Measurements from ENCODE around the gene RIPPLY3. TPM values are rescaled to one million over a fixed set of nuclear protein-coding genes. Genes with fewer than 3 reads are reported as not detected.

Gene RIPPLY3
- total and polyA plus RNA-seq, 2 of the 13 experiments (the other 11 are each of a cell fraction or from before 2014, with no cell fraction given) = 0.09 to 2.9 TPM

DNA sequence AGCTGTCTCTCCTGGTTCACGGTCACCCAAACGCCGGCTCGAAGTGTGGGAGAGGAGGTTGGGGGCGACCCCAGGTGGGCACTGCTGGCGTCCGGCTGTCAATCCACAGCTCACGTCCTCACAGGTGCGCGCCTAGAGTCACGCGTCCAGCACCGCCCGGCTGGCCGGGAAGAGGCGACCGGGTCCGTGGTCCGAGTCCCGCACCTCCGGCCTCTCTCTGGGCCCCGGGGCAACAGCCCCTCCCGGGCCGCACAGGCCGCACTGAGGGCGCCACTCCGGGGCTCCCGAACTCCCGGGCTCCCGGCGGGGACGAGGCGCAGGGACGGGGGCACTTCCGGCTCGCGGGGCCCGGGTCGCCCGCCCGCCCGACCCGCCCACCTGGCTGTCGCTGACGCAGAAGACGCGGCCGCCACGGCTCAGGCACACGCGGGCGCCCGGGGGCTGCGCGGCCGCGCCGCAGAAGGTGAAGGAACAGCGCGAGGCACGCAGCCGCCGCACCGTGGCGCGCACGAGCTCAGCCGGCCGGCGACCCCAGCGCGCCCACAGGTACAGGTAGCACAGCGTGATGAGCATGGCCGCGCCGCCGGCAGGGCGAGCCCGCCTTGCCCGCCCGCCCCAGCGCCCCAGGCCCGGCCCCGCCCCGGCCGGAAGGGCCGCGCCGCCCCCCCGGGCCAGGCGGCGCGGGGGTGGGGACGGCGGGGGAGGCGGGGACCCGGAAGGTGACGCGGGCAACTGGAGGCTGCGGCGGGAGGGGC, 40.3 kb upstream of the RIPPLY3 start, which contains the start of gene HLCS (continued):
- TF ChIP-seq, protein P1, sequence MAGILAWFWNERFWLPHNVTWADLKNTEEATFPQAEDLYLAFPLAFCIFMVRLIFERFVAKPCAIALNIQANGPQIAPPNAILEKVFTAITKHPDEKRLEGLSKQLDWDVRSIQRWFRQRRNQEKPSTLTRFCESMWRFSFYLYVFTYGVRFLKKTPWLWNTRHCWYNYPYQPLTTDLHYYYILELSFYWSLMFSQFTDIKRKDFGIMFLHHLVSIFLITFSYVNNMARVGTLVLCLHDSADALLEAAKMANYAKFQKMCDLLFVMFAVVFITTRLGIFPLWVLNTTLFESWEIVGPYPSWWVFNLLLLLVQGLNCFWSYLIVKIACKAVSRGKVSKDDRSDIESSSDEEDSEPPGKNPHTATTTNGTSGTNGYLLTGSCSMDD (CRISPR knock-in tag; IDR thresholded peaks at IDR 0.05) = no peak
- TF ChIP-seq, protein P2, sequence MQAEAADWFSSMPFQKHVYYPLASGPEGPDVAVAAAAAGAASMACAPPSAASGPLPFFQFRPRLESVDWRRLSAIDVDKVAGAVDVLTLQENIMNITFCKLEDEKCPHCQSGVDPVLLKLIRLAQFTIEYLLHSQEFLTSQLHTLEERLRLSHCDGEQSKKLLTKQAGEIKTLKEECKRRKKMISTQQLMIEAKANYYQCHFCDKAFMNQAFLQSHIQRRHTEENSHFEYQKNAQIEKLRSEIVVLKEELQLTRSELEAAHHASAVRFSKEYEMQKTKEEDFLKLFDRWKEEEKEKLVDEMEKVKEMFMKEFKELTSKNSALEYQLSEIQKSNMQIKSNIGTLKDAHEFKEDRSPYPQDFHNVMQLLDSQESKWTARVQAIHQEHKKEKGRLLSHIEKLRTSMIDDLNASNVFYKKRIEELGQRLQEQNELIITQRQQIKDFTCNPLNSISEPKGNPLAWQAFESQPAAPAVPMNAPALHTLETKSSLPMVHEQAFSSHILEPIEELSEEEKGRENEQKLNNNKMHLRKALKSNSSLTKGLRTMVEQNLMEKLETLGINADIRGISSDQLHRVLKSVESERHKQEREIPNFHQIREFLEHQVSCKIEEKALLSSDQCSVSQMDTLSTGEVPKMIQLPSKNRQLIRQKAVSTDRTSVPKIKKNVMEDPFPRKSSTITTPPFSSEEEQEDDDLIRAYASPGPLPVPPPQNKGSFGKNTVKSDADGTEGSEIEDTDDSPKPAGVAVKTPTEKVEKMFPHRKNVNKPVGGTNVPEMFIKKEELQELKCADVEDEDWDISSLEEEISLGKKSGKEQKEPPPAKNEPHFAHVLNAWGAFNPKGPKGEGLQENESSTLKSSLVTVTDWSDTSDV (CRISPR knock-in tag; IDR thresholded peaks at IDR 0.05) = no peak
- TF ChIP-seq ZNF451 (CRISPR knock-in tag; IDR thresholded peaks at IDR 0.05) = no peak
- no peak for TF ChIP-seq SMAD1 (CRISPR knock-in tag; IDR thresholded peaks at IDR 0.05; ENCODE audit: borderline replicate concordance, low read depth)
- TF ChIP-seq CHD4 (IDR thresholded peaks at IDR 0.05; ENCODE audit: borderline replicate concordance, low read length) = no peak

Data from HepG2 (cell line).